NOMO-1 (cell line): ENCODE data around the gene CRYGS.
"Not testable (repeated sequence)": the region's sequence is repeated elsewhere in the genome, so short reads cannot be mapped to it uniquely, and the experiment has no call there.

ENCODE experiments used
- DNase-seq, 2 experiments: peaks; one replicate each; lab custom pipeline; 2025; ENCODE audit not compliant: unreplicated experiment in 2 of 2; lab: John Stamatoyannopoulos, UW

CRYGS gene

GRCh38 chr3:186564586-186564985 lies 20.4 kb upstream of the CRYGS start:
- DNase-seq = no peak

DNA sequence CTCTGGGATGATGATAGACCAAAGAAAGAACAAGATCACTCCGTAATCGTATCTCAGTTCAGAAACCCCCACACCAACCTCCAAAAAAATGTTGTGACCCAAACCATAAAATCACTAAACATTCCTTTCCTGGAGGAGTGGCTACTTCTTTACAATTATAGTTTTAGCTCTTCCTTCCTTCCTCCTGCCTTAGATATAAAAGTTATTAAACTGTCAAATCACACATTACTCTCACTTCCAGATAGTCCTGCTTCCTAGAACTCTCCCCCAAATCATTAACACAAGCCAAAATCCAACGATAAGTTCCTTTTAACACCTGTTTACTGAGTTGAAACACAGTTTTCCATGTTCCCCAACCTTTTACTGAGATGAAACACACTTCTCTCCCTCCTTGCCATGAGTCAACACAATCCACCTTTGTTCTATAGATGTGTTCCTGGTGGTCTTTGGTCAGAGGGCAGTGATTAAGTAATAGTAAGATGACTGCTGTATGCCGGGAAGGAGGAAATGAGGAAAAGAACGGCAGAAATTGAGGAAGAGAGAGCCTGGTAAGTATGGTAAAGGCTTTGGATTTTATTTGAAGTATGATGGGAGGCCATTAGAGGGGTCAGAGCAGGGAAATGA lies 8.3 kb upstream of the CRYGS start:
- DNase-seq = no peak

DNA sequence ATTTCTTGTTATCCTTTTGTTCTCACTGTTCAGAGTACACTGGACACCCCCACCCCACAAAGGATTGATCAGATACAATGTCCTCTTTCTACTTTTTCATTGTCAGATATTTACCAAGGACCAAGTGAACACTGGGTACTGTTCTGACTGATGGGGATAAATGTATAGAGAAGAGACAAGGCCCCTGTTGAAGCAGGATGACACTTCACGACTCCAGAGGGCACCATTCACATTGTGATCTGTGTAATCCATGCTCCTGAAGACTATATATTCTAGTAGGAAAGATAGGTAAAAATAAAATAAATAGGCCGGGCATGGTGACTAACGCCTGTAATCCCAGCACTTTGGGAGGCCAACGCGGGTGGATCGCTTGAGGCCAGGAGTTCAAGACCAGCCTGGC lies 7.2 kb upstream of the CRYGS start:
- no peak for DNase-seq

DNA sequence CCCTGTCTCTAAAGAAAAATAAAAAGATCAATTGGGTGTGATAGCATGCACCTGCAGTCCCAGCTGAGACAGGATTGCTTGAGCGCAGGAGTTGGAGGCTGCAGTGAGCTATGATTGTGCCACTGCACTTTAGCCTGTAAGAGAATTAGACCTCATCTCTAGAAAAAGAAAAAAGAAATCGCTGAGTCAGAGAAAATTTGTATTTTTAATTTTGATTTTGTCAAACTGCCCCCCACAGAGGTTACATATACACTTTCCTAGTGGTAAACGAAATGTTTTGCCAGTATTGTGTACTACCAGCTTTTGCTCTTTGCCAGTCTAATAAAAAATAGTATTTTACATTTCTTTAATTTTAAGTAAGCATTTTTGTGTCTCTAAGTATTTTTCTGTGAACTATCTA lies 5.3 kb upstream of the CRYGS start:
- DNase-seq = no peak

- no peak for DNase-seq
Observed at GRCh38 chr3:186540835-186541226, 3.3 kb downstream of the CRYGS start.

- DNase-seq = peak; percentile 21 to 84
Observed at GRCh38 chr3:186540221-186540834, 3.9 kb downstream of the CRYGS start.

- DNase-seq = no peak
Observed at GRCh38 chr3:186538779-186539178, 5.4 kb downstream of the CRYGS start.

- DNase-seq = peak in 1 of 2 experiments; percentile 37
Observed at GRCh38 chr3:186536883-186537844, 7.0 kb downstream of the CRYGS start.

DNA sequence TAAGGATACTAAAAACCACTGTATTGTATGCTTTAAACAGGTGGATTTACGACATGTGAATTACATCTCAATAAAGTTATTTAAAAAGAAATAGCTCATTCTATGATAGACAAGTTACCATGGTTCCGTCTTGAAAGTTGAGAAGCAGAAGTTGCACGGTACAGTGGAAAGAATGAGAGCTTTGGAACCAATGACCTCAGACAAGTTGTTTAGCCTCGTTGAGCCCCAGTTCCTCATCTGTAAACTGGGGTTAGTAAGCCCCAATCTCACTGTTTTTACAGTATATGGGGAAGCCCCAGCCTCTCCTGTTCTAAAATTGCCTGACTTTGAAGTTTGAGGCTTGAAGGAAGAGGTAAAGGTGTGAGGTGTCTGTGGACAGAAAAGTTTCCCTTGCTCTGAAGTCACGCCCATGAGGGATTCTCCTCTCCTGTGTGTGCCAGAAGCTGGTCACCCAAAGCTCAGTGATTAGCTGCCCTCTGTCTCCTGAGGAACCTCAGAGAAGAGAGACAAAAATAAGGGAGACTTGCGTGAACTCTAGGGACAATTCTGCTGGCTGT lies 10.0 kb downstream of the CRYGS start:
- peak; percentile 64 to 99 for DNase-seq

DNA sequence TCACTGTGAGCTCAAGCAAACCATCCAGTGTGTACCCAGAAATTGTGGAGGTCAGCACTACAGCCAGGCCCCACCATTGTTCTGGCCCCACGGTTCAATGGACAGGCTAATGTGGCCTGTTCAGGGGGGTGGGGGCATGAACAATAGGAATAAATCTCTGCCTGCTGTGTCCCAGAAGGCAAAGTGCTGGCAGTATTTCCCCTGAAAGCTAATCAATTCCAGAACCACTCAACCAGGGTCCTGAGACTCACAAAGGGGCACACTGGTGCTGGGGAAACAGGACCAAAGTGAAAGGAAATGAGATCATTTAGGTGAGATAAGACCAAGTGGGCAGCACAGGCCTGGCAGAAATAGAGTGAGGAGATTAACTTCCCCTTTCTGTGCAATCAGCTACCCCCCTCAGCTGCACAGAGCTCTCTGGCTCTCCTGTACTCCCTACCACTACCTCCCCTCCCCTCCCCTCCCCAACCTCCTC lies 11.5 kb downstream of the CRYGS start:
- DNase-seq = peak; percentile 63 to 89

DNA sequence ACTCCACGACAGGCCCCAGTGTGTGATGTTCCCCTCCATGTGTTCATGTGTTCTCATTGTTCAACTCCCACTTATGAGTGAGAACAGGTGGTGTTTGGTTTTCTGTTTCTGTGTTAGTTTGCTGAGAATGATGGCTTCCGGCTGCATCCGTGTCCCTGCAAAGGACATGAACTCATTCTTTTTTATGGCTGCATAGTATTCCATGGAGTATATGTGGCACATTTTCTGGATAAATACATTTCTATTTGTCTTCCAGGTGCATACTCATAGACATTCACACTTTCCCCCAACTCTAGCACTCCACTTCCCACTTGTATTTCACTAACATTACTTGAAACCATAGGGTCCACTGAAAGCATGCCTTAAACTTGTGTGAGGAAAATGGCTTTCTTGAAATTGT lies 12.5 kb downstream of the CRYGS start:
- not testable (repeated sequence) for DNase-seq

DNA sequence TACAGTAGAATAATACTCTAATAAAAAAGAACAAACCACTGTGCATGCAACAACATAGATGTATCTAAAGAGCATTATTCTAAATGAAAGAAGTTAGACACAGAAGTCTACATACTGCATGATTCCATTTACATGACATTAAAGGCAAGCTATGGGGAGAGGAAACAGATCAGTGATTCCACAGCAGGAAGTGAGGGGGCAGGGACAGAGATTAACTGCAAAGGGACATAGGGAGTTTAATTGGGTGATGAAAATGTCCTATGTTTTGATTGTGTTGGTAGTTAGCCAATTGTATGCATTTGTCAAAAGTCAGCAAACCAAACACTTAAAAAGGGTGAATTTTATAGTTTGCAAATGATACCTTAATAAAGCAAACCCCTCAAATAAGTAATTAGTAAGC lies 13.8 kb downstream of the CRYGS start:
- no peak for DNase-seq

DNA sequence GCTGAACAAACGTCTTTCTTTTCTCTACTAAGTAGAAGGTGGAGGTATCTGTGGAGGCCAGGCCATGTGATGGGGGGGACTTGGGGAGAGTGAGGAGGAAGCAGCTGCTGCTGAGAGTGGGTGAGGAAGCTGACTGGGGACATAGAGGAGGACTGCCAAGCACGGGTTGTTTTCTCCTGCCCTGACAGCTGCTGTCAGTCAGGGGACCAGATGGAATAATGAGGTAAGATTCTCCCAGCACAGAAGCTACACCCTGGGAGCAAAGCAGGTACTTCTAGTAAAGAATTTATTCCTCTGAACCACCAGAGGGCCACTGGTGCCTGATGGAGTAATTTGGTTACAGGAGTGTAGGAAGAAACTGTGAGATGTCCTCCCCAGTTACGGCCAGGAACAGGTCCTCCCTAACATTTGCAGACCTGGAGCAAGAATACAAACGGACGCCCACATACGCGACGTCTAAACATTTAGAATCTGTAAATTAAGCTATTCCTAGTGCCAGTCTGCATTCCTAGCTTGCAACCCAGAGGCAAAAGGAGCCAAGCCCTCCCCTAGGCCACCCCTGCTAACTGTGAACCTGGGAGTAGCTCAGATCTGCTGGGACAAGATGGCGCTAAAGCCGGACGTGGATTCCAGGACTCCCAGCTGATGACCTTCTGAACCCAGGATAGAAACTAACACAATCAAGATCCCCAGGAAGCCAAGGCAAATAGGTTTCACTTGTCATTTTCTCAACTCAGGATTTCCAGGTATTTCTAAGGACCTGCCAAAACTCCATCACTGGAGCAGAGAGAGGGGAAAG lies 14.8 kb downstream of the CRYGS start:
- no peak for DNase-seq

- DNase-seq = no peak
Observed at GRCh38 chr3:186526256-186526606, 17.9 kb downstream of the CRYGS start.

DNA sequence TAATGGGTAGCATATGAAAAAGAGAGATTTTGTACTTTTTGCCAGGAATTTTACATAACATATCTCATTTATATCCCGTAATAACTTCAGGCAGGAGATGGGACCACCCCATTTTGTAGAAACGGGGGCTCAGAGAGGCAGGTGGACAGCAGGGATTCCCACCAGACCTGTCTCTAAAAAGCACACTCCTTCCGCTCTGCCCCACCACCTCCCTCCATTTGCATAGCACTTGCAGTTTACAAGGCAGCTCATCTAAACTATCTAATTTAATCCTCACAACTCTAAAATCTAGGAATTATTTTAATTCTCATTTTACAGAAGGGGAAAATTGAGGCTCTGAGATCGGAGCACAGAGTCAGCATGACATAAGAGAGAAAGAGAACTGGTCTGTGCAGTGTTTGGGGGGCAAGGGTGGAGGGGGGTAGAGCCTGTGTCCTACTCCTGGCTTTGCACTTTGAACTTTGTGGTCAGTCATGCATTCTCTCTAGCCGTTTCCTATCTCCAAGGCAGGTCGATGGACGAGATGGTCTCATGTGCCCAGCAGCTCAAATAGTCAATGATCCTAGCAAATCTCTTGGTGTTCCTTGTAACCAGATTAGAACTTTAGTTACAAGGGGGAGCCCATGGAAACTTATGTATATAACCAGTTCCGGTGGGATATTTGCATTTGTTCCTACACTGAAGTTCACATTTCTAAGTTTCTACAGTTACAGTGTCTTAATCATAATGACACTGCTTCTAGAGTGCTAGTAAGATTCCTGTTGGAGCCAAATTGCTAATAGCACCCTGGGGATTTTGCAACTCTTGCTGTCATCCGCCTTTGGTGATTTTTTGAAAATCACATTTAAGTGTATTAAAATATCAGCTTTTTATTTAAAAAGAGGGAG lies 18.6 kb downstream of the CRYGS start:
- DNase-seq = no peak

GRCh38 chr3:186524616-186525015 lies 19.6 kb downstream of the CRYGS start:
- DNase-seq = no peak

DNA sequence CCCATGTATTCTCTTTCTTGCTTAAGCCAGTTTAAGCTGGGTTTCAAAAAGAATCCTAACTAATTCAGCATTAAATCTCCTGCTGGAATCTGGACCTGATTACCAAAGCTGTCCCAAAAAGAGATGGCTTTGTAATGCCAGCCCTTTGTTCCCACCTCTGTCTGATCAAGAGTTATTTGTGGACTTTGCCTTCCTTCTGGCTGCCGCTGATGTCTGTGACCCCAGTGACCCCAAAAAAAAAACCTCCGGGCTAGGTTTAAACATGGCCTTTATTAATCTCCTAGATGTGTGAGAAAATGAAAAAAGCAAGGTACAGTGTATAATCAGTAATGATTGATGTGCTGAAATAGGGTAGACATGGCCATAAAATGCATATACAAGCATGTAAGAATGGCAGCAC lies 20.7 kb downstream of the CRYGS start:
- no peak for DNase-seq

- DNase-seq = no peak
Observed at GRCh38 chr3:186523022-186523421, 21.2 kb downstream of the CRYGS start.
